GM20000 (cell line): ENCODE results near the gene NLGN1.

Experiments used
- DNase-seq: peaks from one replicate; pipeline ENCODE4 v3.0.0; 2012; ENCODE audit warnings: low spot score
- CTCF ChIP-seq: IDR thresholded peaks from 2 replicates; pipeline ENCODE4 v1.5.1; 2012; ENCODE audit warnings: mild to moderate bottlenecking, control low read depth; ENCODE audit errors: extremely low read depth, missing control alignments

Gene NLGN1

GRCh38 chr3:174146008-174146407 is 748.5 kb downstream of the NLGN1 start:
- no peak for TF ChIP-seq CTCF
- DNase-seq = no peak

- TF ChIP-seq CTCF = no peak
- DNase-seq = no peak
Measured at GRCh38 chr3:174147798-174148197, 750.3 kb downstream of the NLGN1 start.

GRCh38 chr3:174153871-174154270 is 756.3 kb downstream of the NLGN1 start:
- TF ChIP-seq CTCF = no peak
- no peak for DNase-seq

- DNase-seq = no peak
- TF ChIP-seq CTCF = no peak
Measured at GRCh38 chr3:174156200-174156599, 758.7 kb downstream of the NLGN1 start.

- TF ChIP-seq CTCF = no peak
- no peak for DNase-seq
Measured at GRCh38 chr3:174158674-174159073, 761.1 kb downstream of the NLGN1 start.

GRCh38 chr3:174159604-174160003 is 762.1 kb downstream of the NLGN1 start:
- no peak for TF ChIP-seq CTCF
- no peak for DNase-seq

- no peak for DNase-seq
- TF ChIP-seq CTCF = no peak
Measured at GRCh38 chr3:174162550-174162949, 765.0 kb downstream of the NLGN1 start.
